ENCODE results near the gene BRSK1. TPM values are rescaled to one million over a fixed set of nuclear protein-coding genes. Genes with fewer than 3 reads are reported as not detected.
A peak's percentile ranks its signal among the peaks of the same experiment; 100 is the strongest.

Gene BRSK1
- total RNA-seq, 1 donor from 2014 or later = 23.9 TPM

DNA sequence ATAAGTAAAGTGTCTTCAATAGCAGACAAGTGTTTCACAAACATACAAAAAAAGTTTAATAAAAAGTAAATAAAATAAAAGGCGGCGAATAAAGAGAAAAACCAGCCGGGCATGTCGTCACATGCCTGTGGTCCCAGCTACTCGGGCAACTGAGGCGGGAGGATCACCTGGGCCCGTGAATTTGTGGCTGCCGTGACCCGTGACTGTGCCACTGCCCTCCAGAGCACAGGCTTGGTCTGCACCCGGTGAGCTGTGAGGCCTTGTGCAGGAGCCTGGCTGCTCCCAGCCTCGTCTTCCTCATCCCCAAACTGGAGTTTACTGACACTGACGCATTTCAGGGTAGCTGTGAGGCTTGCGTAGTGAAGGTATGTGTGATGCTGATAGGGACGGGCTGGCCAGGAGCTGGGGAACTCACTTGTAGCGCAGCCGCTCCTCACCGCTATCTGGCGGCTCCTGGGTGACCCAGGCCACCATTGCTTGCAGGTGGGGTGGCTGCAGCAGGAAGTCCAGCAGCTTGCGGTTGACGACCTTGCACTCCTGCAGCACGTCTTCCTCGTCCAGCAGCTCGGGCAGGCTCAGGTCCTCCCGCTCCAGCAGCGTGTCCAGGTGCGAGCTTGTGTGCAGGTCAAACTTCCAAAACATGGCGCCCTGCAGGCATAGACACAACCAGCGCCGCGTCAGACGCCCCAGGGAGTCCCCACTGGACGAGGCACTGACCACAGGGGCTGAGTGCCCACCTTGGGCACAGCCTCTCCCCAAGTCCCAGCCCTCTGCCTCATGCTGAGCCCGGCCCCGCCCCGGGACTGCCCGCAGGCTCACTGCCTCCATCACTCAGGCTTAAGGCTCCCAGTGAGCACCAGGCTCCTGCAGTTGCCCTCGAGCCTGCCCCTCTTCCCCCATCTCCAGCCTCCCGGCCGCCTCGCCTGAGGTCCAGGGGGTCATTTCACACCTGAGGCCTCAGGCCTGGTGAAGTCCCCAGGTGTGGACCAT is 37.0 kb upstream of the BRSK1 start:
- no peak for DNase-seq (ENCODE audit: extremely low spot score, unreplicated experiment)
- Mint-ChIP-seq H3K27ac (ENCODE audit: unreplicated experiment) (no peak overlapping the region), H3K4me3 (ENCODE audit: unreplicated experiment) (no peak overlapping the region), H3K4me1 (ENCODE audit: unreplicated experiment) (peaks cover 22% of the 10 kb centered on the region), H3K36me3 (ENCODE audit: unreplicated experiment) (peaks cover 13% of the 10 kb centered on the region), H3K27me3 (ENCODE audit: unreplicated experiment) (no peaks in the 10 kb centered on the region), H3K9me3 (ENCODE audit: unreplicated experiment) (no peaks in the 10 kb centered on the region)
- TF ChIP-seq, protein P1, sequence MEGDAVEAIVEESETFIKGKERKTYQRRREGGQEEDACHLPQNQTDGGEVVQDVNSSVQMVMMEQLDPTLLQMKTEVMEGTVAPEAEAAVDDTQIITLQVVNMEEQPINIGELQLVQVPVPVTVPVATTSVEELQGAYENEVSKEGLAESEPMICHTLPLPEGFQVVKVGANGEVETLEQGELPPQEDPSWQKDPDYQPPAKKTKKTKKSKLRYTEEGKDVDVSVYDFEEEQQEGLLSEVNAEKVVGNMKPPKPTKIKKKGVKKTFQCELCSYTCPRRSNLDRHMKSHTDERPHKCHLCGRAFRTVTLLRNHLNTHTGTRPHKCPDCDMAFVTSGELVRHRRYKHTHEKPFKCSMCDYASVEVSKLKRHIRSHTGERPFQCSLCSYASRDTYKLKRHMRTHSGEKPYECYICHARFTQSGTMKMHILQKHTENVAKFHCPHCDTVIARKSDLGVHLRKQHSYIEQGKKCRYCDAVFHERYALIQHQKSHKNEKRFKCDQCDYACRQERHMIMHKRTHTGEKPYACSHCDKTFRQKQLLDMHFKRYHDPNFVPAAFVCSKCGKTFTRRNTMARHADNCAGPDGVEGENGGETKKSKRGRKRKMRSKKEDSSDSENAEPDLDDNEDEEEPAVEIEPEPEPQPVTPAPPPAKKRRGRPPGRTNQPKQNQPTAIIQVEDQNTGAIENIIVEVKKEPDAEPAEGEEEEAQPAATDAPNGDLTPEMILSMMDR (IDR thresholded peaks at IDR 0.05) = no peak

DNA sequence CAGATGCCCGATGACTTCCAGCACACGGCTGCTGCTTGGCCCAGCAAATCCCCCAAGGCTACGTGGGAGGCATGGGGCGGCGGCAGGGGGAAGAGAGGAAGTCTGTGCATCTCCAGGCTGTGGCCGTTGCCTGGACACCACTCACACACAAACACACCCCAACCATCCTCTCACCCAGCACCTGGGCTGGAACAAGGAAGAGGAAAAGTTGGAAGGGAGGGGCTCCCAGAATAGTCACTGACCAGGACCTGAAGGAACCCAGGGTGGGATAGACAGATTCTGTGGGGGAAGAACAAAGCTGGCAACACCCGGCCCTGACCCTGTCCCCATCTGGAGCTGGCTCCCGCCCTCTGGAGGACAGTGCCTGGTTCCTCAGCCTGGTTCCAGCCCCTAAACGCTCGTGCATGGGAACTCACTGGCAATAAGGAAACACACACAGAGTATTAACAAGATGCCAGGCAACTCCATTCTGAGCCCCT is 36.1 kb upstream of the BRSK1 start:
- H3K27ac Mint-ChIP-seq (ENCODE audit: unreplicated experiment) = peak overlapping the region; percentile 62
- H3K9me3 Mint-ChIP-seq (ENCODE audit: unreplicated experiment) = no peaks in the 10 kb centered on the region
- no peaks in the 10 kb centered on the region for H3K27me3 Mint-ChIP-seq (ENCODE audit: unreplicated experiment)
- TF ChIP-seq, protein P1 (IDR thresholded peaks at IDR 0.05) = no peak
- DNase-seq (ENCODE audit: extremely low spot score, unreplicated experiment) = no peak
- peaks cover 22% of the 10 kb centered on the region for H3K4me1 Mint-ChIP-seq (ENCODE audit: unreplicated experiment)
- peaks cover 12% of the 10 kb centered on the region for H3K36me3 Mint-ChIP-seq (ENCODE audit: unreplicated experiment)
- no peak overlapping the region for H3K4me3 Mint-ChIP-seq (ENCODE audit: unreplicated experiment)

DNA sequence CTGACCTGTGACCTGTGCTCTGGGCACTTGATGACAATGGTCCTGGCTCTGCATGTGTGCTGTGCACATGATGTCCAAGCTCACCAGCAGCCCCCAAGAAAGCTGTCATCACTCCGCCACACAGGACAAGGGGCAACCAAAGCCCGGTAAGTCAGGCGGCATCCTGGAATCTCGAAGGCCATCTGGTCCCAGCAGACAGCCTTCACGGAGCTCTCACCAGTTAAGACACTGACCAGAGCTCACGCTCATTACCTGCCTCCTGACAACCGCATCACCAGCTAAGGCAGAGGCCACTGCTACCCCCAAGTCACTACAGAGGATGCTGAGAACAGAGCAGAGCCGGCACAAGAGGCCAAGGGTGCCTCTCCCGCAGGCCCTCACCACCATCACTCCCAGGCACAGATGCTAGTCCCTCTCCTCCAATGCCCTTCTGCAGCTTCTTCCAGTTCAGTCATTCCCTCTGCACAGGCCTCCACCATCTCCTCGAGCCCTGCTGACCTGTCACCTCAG is 35.6 kb upstream of the BRSK1 start:
- H3K27ac Mint-ChIP-seq (ENCODE audit: unreplicated experiment) = peak overlapping the region; percentile 62

DNA sequence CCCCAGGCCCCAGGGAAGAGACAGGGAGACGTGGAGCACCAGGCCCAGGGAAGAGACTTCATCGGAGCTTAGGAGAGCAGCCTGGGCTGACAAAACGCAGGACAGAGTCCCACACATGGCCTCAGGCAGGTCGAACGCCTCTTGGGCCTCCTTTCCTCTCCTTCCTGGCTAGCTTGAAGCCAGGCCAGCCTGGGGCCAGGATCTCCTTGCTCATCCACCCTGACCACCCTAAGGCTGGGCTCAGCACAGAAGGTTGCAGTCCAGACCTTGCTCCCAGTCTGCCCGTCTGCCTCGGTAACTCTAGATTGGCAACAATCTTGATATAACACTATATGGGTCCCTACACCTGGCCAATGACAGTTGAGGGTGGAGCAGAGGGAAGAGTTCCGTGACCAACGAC is 35.1 kb upstream of the BRSK1 start:
- no peaks in the 10 kb centered on the region for H3K27me3 Mint-ChIP-seq (ENCODE audit: unreplicated experiment)
- H3K36me3 Mint-ChIP-seq (ENCODE audit: unreplicated experiment) = peaks cover 8% of the 10 kb centered on the region
- TF ChIP-seq, protein P1 (IDR thresholded peaks at IDR 0.05) = no peak
- H3K9me3 Mint-ChIP-seq (ENCODE audit: unreplicated experiment) = no peaks in the 10 kb centered on the region
- peaks cover 22% of the 10 kb centered on the region for H3K4me1 Mint-ChIP-seq (ENCODE audit: unreplicated experiment)
- no peak overlapping the region for H3K4me3 Mint-ChIP-seq (ENCODE audit: unreplicated experiment)
- no peak for DNase-seq (ENCODE audit: extremely low spot score, unreplicated experiment)
- H3K27ac Mint-ChIP-seq (ENCODE audit: unreplicated experiment) = peak overlapping the region; percentile 62

More for the DNA sequence above, 35.6 kb upstream of the BRSK1 start:
- Mint-ChIP-seq H3K9me3 (ENCODE audit: unreplicated experiment) (no peaks in the 10 kb centered on the region), H3K4me3 (ENCODE audit: unreplicated experiment) (no peak overlapping the region), H3K4me1 (ENCODE audit: unreplicated experiment) (peaks cover 22% of the 10 kb centered on the region), H3K27me3 (ENCODE audit: unreplicated experiment) (no peaks in the 10 kb centered on the region), H3K36me3 (ENCODE audit: unreplicated experiment) (peaks cover 10% of the 10 kb centered on the region)
- TF ChIP-seq, protein P1 (IDR thresholded peaks at IDR 0.05) = no peak
- no peak for DNase-seq (ENCODE audit: extremely low spot score, unreplicated experiment)

DNA sequence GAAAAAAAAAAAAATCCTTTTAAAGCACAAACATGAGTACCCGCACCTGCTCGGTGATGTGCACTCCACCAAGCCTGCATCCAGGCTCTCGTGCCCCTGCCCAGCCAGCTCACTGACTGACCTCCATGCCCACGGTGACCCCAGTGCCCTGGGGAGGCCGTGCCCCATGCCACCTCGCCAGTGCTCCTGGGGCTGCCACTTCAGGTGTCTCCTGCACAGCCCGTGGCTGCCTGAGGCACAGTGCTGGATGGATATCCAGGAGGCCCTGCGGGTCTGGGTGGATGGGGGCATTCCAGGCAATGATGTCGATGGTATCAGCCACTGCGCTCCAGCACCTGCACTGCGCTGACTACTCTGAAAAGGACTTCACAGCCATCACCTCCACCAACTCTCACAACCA is 34.0 kb upstream of the BRSK1 start:
- H3K27ac Mint-ChIP-seq (ENCODE audit: unreplicated experiment) = no peak overlapping the region
- DNase-seq (ENCODE audit: extremely low spot score, unreplicated experiment) = no peak
- TF ChIP-seq, protein P1 (IDR thresholded peaks at IDR 0.05) = no peak
- no peaks in the 10 kb centered on the region for H3K27me3 Mint-ChIP-seq (ENCODE audit: unreplicated experiment)
- no peaks in the 10 kb centered on the region for H3K9me3 Mint-ChIP-seq (ENCODE audit: unreplicated experiment)
- H3K4me3 Mint-ChIP-seq (ENCODE audit: unreplicated experiment) = no peak overlapping the region
- peaks cover 4% of the 10 kb centered on the region for H3K36me3 Mint-ChIP-seq (ENCODE audit: unreplicated experiment)
- H3K4me1 Mint-ChIP-seq (ENCODE audit: unreplicated experiment) = peaks cover 26% of the 10 kb centered on the region
